G401.6 (cell line): ENCODE measurements around the gene AMPH.
A peak's percentile ranks its signal among the peaks of the same experiment; 100 is the strongest.

Experiments used
- FAIRE-seq: peaks from 2 replicates; lab custom pipeline; 2012; peaks lifted over from hg19 to GRCh38; lab: Jason Lieb, UNC

Gene AMPH

GRCh38 chr7:38630720-38631673, at the start of gene AMPH:
AMPH (minus strand) TSS chr7:38631373; CDS start chr7:38631351, 22 bp downstream.
- FAIRE-seq = no peak

DNA sequence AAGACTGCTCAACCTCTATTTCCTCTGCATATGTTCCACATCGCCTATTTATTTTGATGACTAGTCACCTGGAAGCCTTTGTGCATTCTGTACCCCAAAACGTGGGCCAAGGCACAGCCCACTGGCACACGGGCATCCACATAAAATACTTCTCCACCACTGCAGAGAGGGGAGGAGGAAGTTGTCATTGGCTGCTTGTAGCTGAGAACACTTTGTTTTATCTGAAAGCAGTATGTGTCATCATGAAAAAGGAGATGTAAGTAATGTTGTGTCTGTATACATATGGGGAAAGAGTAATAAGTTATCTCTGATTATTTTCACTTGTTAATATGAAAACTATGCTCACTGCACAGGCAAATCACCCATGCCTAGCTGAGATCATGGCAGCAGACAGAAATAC, 48.2 kb upstream of the AMPH start:
- no peak for FAIRE-seq

DNA sequence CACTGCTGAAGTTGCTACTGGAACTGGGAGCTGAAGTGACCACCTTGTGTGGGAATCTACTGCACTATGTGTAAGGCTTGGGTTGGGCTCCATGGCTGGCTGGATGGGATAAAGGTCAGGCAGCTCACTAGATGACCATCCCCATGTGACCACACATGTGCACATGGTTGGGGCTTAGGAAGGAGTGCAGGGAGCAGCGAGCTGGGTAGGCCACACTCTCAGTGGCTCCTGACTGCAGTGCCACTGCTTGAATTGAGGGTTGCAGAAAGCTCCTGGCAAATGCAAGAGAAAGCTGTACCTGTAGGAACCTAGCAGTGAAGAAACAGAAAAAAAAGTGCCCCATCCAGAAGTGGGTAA, 47.5 kb upstream of the AMPH start:
- FAIRE-seq = no peak

DNA sequence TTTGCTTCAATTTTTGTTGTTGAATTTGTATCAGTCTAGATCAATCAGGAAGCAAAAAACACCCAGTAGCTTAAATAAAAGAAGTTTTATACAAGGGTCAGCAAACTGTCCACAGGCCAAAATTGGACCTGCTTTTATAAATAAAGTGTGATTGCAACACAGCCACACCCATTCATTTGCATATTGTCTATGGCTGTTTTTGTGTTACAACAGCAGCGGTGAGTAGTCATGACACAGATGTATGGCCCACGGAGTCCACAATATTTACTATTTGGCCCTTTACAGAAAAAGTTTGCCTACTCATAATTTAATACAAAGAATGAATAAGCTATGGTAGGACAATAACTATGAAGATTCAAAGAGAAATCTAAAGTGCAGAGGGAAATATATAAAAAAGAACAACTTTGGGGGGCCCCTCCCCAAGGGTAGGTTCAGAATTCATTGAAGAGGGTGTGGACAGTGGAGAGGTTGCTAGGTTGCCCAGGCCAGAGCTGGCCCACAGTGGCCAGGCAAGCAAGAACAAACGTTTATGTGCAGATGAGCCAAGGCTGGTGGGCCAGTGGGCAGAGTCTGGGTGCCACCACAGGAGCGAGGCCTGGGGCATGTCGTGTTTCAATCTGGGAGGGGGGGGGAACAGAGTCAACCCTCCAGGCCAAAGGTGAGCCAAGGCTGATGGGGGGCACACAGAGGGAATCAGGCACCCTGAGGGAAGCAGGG, 47.0 kb upstream of the AMPH start:
- FAIRE-seq = no peak

DNA sequence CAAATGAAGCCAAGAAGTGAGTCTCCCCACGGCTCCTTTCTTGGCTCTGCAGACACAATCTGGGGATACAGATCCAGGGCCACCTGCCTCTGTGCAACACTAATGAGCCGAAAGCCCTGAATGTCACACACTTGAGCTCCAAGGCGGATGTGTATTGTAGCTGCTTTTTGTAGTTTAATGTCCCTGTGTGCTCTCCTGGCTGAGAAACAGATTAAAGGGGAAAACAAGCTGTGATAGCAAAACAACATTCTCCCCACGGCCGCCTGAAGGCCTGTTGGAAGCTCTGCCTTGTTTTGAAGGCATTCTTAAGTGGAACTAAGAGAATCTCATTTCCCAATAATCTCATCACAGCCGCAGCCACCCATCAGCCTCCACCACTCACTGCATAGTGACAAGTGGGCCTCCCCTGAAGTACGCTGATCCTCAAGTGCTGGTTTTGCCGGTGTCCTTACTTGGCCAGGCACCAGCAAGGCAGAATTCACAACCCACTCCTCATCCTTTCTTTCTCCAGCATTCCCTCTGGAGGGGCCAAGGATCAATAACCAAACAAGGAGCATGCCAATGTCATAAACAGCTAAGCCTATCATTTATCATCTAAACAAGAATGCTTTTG, 44.4 kb upstream of the AMPH start:
- no peak for FAIRE-seq

DNA sequence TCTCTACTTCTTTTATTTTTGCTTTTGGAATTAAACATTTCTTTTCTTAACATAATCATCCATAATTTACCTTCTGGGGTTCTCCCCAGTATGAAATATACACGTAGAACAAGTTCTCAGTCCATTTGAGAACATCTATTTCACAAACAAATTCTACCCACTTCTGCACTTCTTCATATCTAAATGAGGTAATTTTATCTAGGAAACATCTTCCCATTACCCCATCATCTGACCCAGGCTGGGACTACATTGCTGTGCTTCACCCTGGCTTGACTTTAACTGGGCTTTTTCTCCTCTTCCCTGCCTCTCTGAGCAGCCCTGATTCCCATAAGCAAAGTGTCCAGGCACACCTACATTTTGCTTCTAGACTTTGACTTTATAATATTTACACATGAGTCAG, 43.3 kb upstream of the AMPH start:
- FAIRE-seq = no peak

GRCh38 chr7:38673795-38674194, 42.6 kb upstream of the AMPH start:
- no peak for FAIRE-seq

DNA sequence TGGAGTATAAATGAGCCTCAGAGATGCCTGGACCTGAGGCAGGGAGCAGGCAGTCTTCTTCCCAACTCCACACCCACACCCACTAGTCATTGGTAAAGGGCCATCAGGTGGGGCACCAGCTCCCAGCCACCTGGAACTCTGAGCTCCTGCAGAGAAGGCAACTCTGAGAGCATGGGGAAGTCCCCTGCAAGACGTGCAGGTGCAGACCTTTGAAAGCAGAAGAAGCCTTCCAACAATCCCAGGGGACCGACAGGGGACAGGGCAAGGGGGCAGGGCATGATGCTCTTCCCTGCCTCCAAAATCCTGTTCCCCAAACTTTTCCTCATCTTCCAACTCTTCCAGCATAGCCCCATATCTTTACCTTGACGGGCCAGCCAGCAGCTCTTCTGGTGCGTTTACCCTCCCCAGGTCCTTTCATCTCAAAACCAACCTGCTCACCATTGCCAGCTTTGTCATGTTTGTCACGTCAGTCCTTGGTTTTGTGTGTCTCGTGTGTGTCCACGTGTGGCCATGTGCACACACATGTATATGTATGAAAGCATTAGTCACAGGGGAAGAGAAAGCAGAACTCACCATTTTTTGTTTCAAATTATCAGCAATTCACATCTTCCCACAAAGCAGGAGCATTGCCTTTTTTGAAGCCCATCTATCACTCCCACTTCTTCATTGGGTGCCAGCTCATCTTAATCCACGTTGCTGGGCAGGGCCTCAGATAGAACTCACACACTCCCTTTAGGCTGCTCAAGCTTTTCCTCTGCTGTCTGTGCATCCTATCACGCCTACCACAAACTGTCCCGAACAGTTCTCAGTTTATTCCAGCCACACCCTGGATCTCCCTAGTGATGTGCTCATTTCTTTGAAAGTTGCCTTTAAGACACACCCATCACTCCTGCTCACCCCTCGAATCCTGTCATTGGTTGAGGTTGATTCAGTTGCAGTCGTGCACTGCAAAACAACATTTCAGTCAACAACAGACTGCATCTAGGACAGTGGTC, 41.0 kb upstream of the AMPH start:
- no peak for FAIRE-seq

DNA sequence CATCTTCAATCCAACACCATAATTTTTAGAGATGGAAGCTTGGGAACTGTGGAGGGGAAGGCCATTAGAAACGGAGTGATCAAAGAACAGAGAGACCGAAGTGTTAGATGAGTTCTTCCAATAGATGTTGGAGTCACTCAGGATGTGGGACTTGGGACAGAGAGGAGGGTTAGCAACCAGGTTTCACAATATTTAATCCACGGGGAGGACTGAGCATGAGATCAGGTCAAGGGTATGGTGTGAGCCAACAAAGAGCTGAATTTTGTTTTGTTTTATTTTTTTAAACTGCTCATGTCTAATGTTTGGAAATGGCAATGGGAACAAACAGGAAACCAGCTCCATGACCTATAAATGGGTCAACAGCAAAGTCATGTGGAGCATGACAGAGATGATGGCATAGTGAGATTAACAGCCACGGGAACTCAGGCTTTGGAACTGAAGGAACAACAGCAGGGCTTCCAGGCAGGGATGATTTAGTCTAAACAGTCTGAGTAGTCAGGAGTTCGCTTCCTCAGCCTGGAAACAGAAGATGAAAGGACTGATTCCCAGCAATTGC, 38.9 kb upstream of the AMPH start:
- no peak for FAIRE-seq

- no peak for FAIRE-seq
These were observed 33.8 kb upstream of the AMPH start for GRCh38 chr7:38664972-38665371.

GRCh38 chr7:38660427-38661099, 29.4 kb upstream of the AMPH start:
- peak; percentile 73 for FAIRE-seq

GRCh38 chr7:38659931-38660330, 28.8 kb upstream of the AMPH start:
- FAIRE-seq = no peak

DNA sequence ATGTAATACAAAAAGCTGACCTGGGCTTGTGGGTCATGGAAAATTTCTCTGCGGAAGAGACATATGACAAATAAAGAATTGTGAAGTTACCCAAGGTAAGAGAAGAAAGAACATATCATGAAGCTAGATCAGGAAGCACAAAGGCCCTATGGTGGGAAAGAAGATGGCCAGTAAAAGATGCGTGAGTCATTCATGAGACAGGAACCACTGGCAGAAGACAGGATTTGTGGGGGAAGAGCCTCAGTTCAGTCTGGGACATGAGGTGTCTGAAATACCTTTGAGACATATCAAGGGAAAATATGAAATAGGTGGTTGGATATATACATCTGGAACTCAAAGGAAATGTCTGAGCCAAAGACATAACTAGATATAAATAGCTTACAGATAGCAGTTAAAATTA, 27.7 kb upstream of the AMPH start:
- FAIRE-seq = no peak

DNA sequence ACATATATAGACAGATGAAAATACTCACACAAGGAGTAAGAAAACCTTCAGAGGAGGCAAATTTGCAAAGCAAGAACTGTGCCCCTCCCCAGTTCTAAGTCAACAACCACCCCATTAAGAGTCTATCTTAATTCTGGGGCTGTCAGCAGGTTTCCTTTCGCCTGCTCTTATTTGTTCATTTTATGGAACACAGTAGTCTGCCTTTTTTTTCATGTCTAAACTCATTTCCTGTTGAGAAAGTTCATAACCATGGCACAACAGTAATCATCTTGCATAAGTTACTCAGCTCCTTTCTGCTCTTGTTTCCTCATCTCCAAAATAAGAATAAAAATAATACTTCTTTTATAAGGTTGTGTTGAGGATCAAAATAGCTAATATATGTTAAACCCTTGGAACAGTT, 25.8 kb upstream of the AMPH start:
- no peak for FAIRE-seq

DNA sequence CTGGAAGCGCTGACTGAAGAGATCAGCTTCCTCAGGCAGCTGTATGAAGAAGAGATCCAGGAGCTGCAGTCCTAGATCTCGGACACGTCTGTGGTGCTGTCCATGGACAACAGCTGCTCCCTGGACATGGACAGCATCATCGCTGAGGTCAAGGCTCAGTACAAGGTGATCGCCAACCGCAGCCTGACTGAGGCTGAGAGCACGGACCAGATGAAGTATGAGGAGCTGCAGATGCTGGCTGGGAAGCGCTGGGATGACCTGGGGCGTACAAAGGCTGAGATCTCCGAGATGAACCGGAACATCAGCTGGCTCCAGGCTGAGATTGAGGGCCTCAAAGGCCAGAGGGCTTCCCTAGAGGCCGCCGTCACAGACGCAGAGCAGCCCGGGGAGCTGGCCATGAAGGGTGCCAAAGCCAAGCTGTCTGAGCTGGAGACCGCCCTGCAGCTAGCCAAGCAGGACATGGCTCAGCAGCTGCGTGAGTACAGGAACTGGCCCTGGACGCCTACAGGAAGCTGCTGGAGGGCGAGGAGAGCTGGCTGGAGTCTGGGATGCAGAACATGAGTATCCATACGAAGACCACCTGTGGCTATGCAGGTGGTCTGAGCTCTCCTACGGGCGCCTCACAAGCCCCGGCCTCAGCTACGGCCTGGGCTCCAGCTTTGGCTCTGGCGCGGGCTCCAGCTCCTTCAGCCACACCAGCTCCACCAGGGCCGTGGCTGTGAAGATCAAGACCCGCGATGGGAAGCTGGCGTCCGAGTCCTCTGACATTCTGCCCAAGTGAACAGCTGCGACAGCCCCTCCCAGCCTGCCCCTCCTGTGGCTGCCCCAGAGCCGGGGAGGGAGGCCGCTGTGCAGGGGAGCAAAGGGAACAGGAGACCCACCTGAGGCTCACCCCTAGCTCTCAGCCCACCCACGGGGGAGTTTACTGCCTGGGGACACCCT, 24.9 kb upstream of the AMPH start:
- no peak for FAIRE-seq

DNA sequence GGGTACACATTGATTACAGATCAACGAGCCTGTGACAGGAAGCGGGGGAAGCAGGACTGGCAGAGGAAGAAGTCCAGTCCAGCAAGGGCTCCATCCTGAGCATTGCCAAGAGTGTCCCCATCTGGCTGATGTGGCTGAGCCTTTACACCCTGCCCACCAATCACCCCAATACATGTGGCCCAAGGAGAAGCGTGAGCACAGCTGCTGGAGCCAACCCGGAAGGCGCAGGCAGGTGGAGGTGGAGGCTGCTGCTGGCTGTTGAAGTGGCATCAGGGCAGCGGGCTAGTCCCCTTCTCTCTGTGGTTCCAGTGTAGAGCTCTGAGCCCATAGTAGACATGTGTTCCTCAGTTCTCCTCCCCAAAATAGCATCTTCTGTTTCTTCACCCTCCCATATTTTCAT, 6.8 kb upstream of the AMPH start:
- FAIRE-seq = no peak

GRCh38 chr7:38632411-38632810, 1.2 kb upstream of the AMPH start:
- no peak for FAIRE-seq

DNA sequence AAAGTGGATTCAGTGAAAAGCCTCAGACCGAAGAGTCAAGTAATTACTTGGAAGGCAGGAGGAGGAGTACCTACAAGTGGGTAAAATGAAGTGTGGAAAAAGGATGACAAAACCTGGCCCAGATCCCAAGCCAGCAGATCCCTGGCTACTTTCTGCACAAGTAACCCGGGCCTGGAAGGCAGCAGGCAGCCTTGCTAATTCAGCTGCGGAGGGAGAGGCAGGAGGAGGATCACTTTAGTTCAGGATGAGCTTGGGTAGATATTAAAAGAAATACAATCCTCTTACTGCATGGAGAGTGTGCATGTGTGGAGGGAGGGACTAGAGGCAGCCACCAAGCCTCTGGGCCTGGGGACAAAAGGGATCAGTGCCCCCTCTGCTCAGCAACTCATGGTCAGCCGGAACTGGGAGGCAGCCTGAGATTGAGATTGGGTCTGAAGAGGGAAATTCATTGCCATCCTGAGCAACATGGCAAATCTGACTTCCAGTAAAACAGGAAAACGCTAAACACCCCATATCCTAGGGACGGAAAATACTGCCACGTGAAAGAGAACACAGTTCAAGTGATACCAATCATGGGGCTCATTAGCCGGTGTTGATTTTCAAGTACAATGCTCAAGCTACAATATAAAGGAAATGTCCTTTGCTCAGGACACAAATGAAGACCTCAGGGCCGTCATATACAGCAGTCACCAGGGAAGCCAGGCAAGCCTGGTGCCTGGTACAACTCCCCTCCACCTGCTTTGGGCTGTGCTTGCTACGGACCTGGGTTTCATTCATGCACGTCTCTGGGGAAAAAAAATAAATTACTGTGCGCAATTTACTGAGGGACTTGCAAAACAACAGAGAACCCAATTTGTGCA, 1.3 kb downstream of the AMPH start:
- no peak for FAIRE-seq
